T-helper 1 cell treated with Interleukin-12 subunit alpha and Interleukin-12 subunit beta and Interleukin-4 antibody, amounts not matched to agents 30 μg/mL and 1 μg/mL, for 36 hours (primary cell): ENCODE measurements around the gene APBB1.
"Not testable (repeated sequence)": the region's sequence is repeated elsewhere in the genome, so short reads cannot be mapped to it uniquely, and the experiment has no call there.

ENCODE experiments used
- H3K27ac Mint-ChIP-seq: one replicate; pipeline ENCODE4 v1.8.0; 2021; ENCODE audit warnings: mild to moderate bottlenecking, mixed read lengths
- H3K27me3 Mint-ChIP-seq: one replicate; pipeline ENCODE4 v1.8.0; 2021; ENCODE audit warnings: low read depth, mixed read lengths
- H3K36me3 Mint-ChIP-seq: one replicate; pipeline ENCODE4 v1.8.0; 2021; ENCODE audit warnings: low read depth, mixed read lengths
- H3K4me1 Mint-ChIP-seq: one replicate; pipeline ENCODE4 v1.8.0; 2021; ENCODE audit warnings: low read depth, mixed read lengths
- H3K4me3 Mint-ChIP-seq: one replicate; pipeline ENCODE4 v1.8.0; 2021; ENCODE audit warnings: mild to moderate bottlenecking, moderate library complexity, mixed read lengths
- H3K9me3 Mint-ChIP-seq: one replicate; pipeline ENCODE4 v1.8.0; 2021; ENCODE audit warnings: mixed read lengths

APBB1 gene

GRCh38 chr11:6405052-6405667 lies 13.7 kb downstream of the APBB1 start:
- Mint-ChIP-seq H3K36me3 (peaks cover 28% of the 10 kb centered on the region), H3K4me1 (peaks cover 54% of the 10 kb centered on the region), H3K27me3 (peaks cover 3% of the 10 kb centered on the region), H3K4me3 (no peak overlapping the region), H3K9me3 (no peaks in the 10 kb centered on the region), H3K27ac (peak overlapping the region; percentile 33)

- Mint-ChIP-seq H3K27ac (peak overlapping the region; percentile 55), H3K27me3 (peaks cover 3% of the 10 kb centered on the region), H3K4me3 (peak overlapping the region; percentile 47), H3K9me3 (no peaks in the 10 kb centered on the region), H3K36me3 (peaks cover 26% of the 10 kb centered on the region), H3K4me1 (peaks cover 54% of the 10 kb centered on the region)
Observed at GRCh38 chr11:6404342-6405051, 14.4 kb downstream of the APBB1 start.

GRCh38 chr11:6403539-6403938 lies 15.4 kb downstream of the APBB1 start:
- H3K4me3 Mint-ChIP-seq, result peak overlapping the region; percentile 81
- H3K27me3 Mint-ChIP-seq, result peaks cover 3% of the 10 kb centered on the region
- H3K36me3 Mint-ChIP-seq, result peaks cover 34% of the 10 kb centered on the region
- peaks cover 61% of the 10 kb centered on the region for H3K4me1 Mint-ChIP-seq
- H3K9me3 Mint-ChIP-seq, result no peaks in the 10 kb centered on the region
- peak overlapping the region; percentile 84 for H3K27ac Mint-ChIP-seq

DNA sequence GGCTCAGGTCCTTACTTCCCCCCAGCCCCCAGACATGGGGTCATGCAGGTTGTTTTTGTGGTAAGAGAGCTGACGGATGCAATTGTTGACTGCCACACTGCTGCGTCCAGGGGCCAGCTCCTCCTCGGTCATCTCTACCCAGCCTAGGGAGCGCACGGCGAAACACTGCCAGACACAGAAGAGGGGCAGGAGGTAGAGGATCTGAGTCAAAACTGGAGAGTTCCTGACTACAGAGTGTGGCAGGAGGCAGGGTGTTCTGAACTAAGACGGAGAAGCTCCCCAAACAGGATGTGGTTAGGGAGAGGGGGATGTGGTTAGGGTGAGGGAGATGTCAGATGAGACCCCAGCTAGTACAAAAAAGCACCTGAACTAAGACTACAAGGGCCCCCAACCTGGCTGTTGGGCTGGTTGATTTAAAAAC lies 16.3 kb downstream of the APBB1 start:
- Mint-ChIP-seq H3K4me3 (peak overlapping the region; percentile 81), H3K36me3 (peaks cover 38% of the 10 kb centered on the region), H3K27me3 (peaks cover 3% of the 10 kb centered on the region), H3K9me3 (no peaks in the 10 kb centered on the region), H3K4me1 (peaks cover 58% of the 10 kb centered on the region), H3K27ac (peak overlapping the region; percentile 84)

DNA sequence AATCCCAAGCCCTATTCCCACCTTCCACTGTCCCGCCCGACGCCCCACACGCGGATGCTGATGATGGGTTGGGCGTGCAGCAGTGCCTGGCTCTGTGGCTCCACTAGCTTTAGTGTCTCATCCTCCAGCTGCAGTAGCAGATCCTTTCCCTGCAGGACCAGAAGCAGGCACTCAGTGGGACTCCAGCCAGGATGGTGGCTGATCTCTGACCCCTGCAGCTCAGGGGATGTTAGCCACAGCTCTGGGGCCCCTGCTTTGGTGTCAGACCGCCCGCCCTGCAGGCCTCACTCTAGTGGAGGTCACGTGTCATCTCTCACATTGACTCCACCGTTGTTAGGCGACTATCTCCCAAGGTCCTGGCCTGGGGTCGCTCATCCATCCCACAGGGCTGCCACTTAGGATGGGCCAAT lies 16.8 kb downstream of the APBB1 start:
- Mint-ChIP-seq H3K27ac (peak overlapping the region; percentile 84), H3K9me3 (no peaks in the 10 kb centered on the region), H3K36me3 (peaks cover 43% of the 10 kb centered on the region), H3K27me3 (peaks cover 3% of the 10 kb centered on the region), H3K4me1 (peaks cover 55% of the 10 kb centered on the region), H3K4me3 (peak overlapping the region; percentile 81)

- Mint-ChIP-seq H3K4me1 (peaks cover 50% of the 10 kb centered on the region), H3K4me3 (no peak overlapping the region), H3K36me3 (peaks cover 46% of the 10 kb centered on the region), H3K9me3 (no peaks in the 10 kb centered on the region), H3K27ac (no peak overlapping the region), H3K27me3 (peaks cover 3% of the 10 kb centered on the region)
Observed at GRCh38 chr11:6401464-6401863, 17.4 kb downstream of the APBB1 start.

GRCh38 chr11:6400431-6401345 lies 18.2 kb downstream of the APBB1 start:
- Mint-ChIP-seq H3K27me3 (no peaks in the 10 kb centered on the region), H3K9me3 (no peaks in the 10 kb centered on the region), H3K27ac (no peak overlapping the region), H3K4me3 (no peak overlapping the region), H3K4me1 (peaks cover 42% of the 10 kb centered on the region), H3K36me3 (peaks cover 48% of the 10 kb centered on the region)

DNA sequence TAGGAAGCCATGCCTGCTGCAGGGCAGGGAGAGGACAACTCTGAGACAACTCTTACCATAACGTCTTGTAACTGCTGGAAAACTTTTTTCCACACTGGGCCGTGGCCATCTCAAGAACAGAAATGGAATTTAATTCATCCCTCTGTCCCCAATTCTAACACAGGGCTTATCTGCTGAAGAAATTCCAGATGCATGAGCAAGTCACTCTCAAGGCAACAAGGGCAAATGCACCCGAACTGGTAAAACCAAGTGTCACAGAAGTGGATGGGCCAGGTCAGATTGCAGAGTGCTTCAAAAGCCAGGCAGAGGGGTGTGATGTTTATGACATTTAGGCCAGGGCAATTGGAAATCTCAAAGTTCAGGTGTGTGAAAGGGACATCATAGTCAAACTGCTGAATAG lies 21.3 kb downstream of the APBB1 start:
- Mint-ChIP-seq H3K4me1 (peaks cover 27% of the 10 kb centered on the region), H3K4me3 (no peak overlapping the region), H3K9me3 (no peaks in the 10 kb centered on the region), H3K27ac (no peak overlapping the region), H3K27me3 (no peaks in the 10 kb centered on the region), H3K36me3 (peaks cover 56% of the 10 kb centered on the region)

- H3K36me3 Mint-ChIP-seq, result peaks cover 56% of the 10 kb centered on the region
- H3K27me3 Mint-ChIP-seq, result no peaks in the 10 kb centered on the region
- no peak overlapping the region for H3K4me3 Mint-ChIP-seq
- peaks cover 23% of the 10 kb centered on the region for H3K4me1 Mint-ChIP-seq
- H3K27ac Mint-ChIP-seq, result no peak overlapping the region
- H3K9me3 Mint-ChIP-seq, result no peaks in the 10 kb centered on the region
Observed at GRCh38 chr11:6397156-6397555, 21.7 kb downstream of the APBB1 start.

GRCh38 chr11:6395470-6396060 lies 23.3 kb downstream of the APBB1 start:
- Mint-ChIP-seq H3K36me3 (peaks cover 53% of the 10 kb centered on the region), H3K4me3 (no peak overlapping the region), H3K4me1 (peaks cover 21% of the 10 kb centered on the region)

DNA sequence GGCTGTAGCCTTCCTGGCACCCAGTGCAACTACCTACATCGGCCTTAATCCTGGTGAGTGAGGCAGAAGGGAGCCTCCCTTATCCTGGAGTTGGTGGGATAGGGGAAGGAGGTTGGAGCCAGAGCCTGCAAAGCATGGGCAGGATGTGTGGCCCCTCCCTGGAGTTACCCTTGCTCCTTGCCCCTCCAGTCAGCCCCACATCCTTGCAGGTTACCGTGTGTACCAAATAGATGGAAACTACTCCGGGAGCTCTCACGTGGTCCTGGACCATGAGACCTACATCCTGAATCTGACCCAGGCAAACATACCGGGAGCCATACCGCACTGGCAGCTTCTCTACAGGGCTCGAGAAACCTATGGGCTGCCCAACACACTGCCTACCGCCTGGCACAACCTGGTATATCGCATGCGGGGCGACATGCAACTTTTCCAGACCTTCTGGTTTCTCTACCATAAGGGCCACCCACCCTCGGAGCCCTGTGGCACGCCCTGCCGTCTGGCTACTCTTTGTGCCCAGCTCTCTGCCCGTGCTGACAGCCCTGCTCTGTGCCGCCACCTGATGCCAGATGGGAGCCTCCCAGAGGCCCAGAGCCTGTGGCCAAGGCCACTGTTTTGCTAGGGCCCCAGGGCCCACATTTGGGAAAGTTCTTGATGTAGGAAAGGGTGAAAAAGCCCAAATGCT lies 24.8 kb downstream of the APBB1 start:
- peaks cover 43% of the 10 kb centered on the region for H3K36me3 Mint-ChIP-seq
- no peaks in the 10 kb centered on the region for H3K9me3 Mint-ChIP-seq
- H3K4me3 Mint-ChIP-seq, result no peak overlapping the region
- H3K4me1 Mint-ChIP-seq, result peaks cover 24% of the 10 kb centered on the region
- peaks cover 2% of the 10 kb centered on the region for H3K27me3 Mint-ChIP-seq
- H3K27ac Mint-ChIP-seq, result no peak overlapping the region

More at GRCh38 chr11:6395470-6396060, 23.3 kb downstream of the APBB1 start:
- Mint-ChIP-seq H3K27ac (no peak overlapping the region), H3K9me3 (no peaks in the 10 kb centered on the region), H3K27me3 (no peaks in the 10 kb centered on the region)

DNA sequence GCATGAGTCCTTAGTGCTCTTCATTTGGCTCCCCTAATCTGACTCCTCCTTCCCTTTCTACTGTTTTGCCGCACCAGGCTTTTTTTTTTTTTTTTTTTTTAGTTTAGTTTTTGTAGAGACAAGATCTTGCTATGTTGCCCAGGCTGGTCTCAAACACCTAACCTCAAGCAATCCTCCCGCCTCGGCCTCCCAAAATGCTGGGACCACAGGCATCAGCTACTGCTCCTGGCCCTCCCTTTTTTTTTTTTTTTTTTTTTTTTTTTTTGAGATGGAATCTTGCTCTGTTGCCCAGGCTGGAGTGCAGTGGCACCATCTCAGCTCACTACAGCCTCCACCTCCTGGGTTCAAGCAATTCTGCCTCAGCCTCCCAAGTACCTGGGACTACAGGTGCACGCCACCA lies 26.6 kb downstream of the APBB1 start:
- not testable (repeated sequence) for H3K27ac Mint-ChIP-seq, H3K9me3 Mint-ChIP-seq
- peaks cover 13% of the 10 kb centered on the region for H3K27me3 Mint-ChIP-seq
- peaks cover 29% of the 10 kb centered on the region for H3K36me3 Mint-ChIP-seq
- H3K4me3 Mint-ChIP-seq, result peak overlapping the region; percentile 44
- H3K4me1 Mint-ChIP-seq, result peaks cover 24% of the 10 kb centered on the region

- Mint-ChIP-seq H3K4me3 (peak overlapping the region; percentile 93), H3K9me3 (no peaks in the 10 kb centered on the region), H3K27ac (no peak overlapping the region), H3K27me3 (peaks cover 14% of the 10 kb centered on the region), H3K36me3 (peaks cover 24% of the 10 kb centered on the region), H3K4me1 (peaks cover 24% of the 10 kb centered on the region)
Observed at GRCh38 chr11:6391537-6392134, 27.3 kb downstream of the APBB1 start.
